Transverse colon (tissue), 4 donors: ENCODE data around the gene MASP2. TPM values are rescaled to one million over a fixed set of nuclear protein-coding genes. Genes with fewer than 3 reads are reported as not detected.

Experiments
- DNase-seq: peaks from one replicate; pipeline ENCODE4 v3.0.0-alpha.2; 2019
- H3K27ac ChIP-seq, 4 donors: fragments of 200-600 bp; sonication (generic); 2 replicates each; pipeline ENCODE4 v1.5.1; 2016 to 2018; ENCODE audit warnings: inconsistent platforms in 4 of 4
- H3K27me3 ChIP-seq: fragments of 200-600 bp; sonication (generic); 2 replicates; pipeline ENCODE4 v1.5.1; 2017; ENCODE audit warnings: inconsistent platforms
- H3K36me3 ChIP-seq, 4 donors: fragments of 200-600 bp; sonication (generic); 2 replicates each; pipeline ENCODE4 v1.5.1; 2017 to 2019; ENCODE audit warnings: inconsistent platforms in 4 of 4
- H3K4me1 ChIP-seq, 4 donors: fragments of 200-600 bp; sonication (generic); 2 replicates each; pipeline ENCODE4 v1.5.1; 2017 to 2020; ENCODE audit warnings: inconsistent platforms in 4 of 4
- H3K4me3 ChIP-seq, 4 donors: fragments of 200-600 bp; sonication (generic); 1 replicate in 1 of 4; 2 replicates in 3 of 4; pipeline versions ENCODE4 v1.5.1 to v1.6.1; 2017 to 2019; ENCODE audit warnings: inconsistent platforms in 4 of 4
- H3K9me3 ChIP-seq, 2 donors: fragments of 200-600 bp; sonication (generic); 2 replicates each; pipeline ENCODE4 v1.5.1; 2017 to 2019; ENCODE audit warnings: inconsistent platforms in 2 of 2
- EP300 ChIP-seq: sonication (generic); formaldehyde crosslinking; IDR thresholded peaks from one replicate; pipeline ENCODE4 v1.6.1; 2017; ENCODE audit warnings: antibody characterized with exemption, low read depth
- POLR2A ChIP-seq: fragments of 450-650 bp; IDR thresholded peaks from one replicate; pipeline ENCODE4 v1.6.1; 2016; ENCODE audit warnings: antibody characterized with exemption, mild to moderate bottlenecking, moderate library complexity
- POLR2AphosphoS5 ChIP-seq, 3 donors: sonication (generic); formaldehyde crosslinking; IDR thresholded peaks; one replicate each; pipeline ENCODE4 v1.6.1; 2016; ENCODE audit warnings: antibody characterized with exemption in 3 of 3
- WGBS, 2 donors: methylation state at CpG; one replicate each; pipeline ENCODE4 v1.1.5; 2018; ENCODE audit warnings: low coverage in 1 of 2; 5-methylcytosine and 5-hydroxymethylcytosine counted together
- in situ Hi-C, 4 donors: fragments of 200-750 bp; cut with MboI; loops; one replicate each; pipeline versions ENCODE4 v1.15.0 to v1.15.1; 2017; ENCODE audit warnings: low sequenced_read_pairs in 3 of 4, low pct_ligation_motif_present in 1 of 4, low pct_unique_long_range_greater_than_20kb in 1 of 4
- intact Hi-C: fragments of 100-400 bp; cut with DNase I; formaldehyde crosslinking; loops from one replicate; pipeline ENCODE4 v1.15.1; 2023; ENCODE audit warnings: low total_unique reads
- total RNA-seq, 4 donors: library from RNA; depleted of rRNA; stranded (reverse); fragments of >200 nt; gene quantifications; one replicate each; pipeline ENCODE4 v1.1.0, GENCODE V29; 2016
- TF ChIP-seq, protein P1 (sequence below), 5 experiments: fragments of 200-600 bp in 3 of 5; fragments of 450-650 bp in 2 of 5; sonication (generic) in 3 of 5; IDR thresholded peaks; 1 replicate in 2 of 5; 2 replicates in 3 of 5; pipeline ENCODE4 v1.5.1; 2016 to 2017; ENCODE audit warnings: antibody characterized with exemption in 5 of 5, inconsistent platforms in 3 of 5, mild to moderate bottlenecking in 2 of 5, moderate library complexity in 1 of 5

Gene MASP2
- total RNA-seq, 4 donors from 2014 or later: not detected

DNA sequence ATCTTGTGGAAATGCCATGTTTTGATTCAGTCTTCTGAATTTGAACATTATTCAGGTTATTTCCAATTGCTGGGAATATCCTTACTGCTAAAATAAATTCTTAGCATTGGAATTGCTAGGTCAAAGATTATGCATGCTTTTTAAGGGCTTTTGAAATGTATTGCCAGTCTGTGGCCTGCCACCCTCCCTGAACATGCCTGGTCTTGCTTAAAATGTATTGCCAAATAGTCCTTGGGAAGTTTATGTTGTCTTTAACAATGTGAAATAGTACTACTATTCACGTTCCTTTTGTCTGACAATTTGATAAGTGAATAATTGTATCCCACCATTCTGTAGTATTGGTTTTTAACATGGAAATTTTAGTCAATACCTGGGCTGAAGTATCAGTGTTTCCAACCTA lies 21.0 kb downstream of the MASP2 start:
- no peak overlapping the region for H3K27ac ChIP-seq
- no peak for DNase-seq
- WGBS, 2 donors: 50 to 74% methylated on average over 1 of the region's 1 CpG
- TF ChIP-seq, protein P1, sequence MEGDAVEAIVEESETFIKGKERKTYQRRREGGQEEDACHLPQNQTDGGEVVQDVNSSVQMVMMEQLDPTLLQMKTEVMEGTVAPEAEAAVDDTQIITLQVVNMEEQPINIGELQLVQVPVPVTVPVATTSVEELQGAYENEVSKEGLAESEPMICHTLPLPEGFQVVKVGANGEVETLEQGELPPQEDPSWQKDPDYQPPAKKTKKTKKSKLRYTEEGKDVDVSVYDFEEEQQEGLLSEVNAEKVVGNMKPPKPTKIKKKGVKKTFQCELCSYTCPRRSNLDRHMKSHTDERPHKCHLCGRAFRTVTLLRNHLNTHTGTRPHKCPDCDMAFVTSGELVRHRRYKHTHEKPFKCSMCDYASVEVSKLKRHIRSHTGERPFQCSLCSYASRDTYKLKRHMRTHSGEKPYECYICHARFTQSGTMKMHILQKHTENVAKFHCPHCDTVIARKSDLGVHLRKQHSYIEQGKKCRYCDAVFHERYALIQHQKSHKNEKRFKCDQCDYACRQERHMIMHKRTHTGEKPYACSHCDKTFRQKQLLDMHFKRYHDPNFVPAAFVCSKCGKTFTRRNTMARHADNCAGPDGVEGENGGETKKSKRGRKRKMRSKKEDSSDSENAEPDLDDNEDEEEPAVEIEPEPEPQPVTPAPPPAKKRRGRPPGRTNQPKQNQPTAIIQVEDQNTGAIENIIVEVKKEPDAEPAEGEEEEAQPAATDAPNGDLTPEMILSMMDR (IDR thresholded peaks at IDR 0.05): no peak
- TF ChIP-seq EP300 (no peak), POLR2AphosphoS5 (IDR thresholded peaks at IDR 0.05) (no peak), POLR2A (no peak)
- H3K27me3 ChIP-seq: no peaks in the 10 kb centered on the region
- no peaks in the 10 kb centered on the region for H3K4me1 ChIP-seq
- intact Hi-C loops: no loop called here
- H3K36me3 ChIP-seq: peaks cover 0 to 47% (median 21%) of the 10 kb centered on the region in 4 donors
- no peak overlapping the region for H3K4me3 ChIP-seq
- in situ Hi-C loops: loop anchor here in 2 of 4 donors (25.0 kb wide), 1 partner anchor 611 kb away; no protein-coding TSS in a partner anchor
- no peaks in the 10 kb centered on the region for H3K9me3 ChIP-seq

DNA sequence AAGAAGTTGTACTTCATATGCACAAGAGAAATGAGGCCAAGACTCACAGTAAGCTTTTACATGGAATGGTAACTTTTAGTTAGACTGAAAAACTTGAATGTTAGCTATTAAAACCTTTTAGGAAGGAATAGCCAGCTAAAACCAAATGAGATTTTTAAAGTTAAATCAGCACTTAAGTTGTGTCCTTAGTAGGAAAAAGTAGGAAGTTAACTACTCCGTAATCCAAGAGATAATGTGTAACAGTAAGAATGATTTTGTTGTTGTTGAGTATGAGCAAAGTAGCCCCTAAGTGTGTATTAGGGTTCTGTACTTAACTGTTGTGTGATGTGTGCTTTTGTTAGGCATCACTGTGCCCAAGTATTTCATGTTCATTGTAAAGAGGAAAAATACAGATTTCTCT lies 21.4 kb downstream of the MASP2 start:
- in situ Hi-C loops (loop anchor here in 2 of 4 donors (25.0 kb wide), 1 partner anchor 612 kb away; no protein-coding TSS in a partner anchor), intact Hi-C loops (no loop called here)
- Histone ChIP-seq H3K27ac (no peak overlapping the region), H3K4me3 (no peak overlapping the region), H3K36me3 (peaks cover 0 to 51% (median 24%) of the 10 kb centered on the region in 4 donors), H3K27me3 (no peaks in the 10 kb centered on the region), H3K4me1 (no peaks in the 10 kb centered on the region), H3K9me3 (no peaks in the 10 kb centered on the region)
- TF ChIP-seq, protein P1 (IDR thresholded peaks at IDR 0.05): no peak
- no peak for TF ChIP-seq POLR2AphosphoS5 (IDR thresholded peaks at IDR 0.05)
- TF ChIP-seq POLR2A: no peak
- no peak for TF ChIP-seq EP300
- DNase-seq: no peak
- WGBS, 2 donors: 83 to 89% methylated on average over 1 of the region's 1 CpG

DNA sequence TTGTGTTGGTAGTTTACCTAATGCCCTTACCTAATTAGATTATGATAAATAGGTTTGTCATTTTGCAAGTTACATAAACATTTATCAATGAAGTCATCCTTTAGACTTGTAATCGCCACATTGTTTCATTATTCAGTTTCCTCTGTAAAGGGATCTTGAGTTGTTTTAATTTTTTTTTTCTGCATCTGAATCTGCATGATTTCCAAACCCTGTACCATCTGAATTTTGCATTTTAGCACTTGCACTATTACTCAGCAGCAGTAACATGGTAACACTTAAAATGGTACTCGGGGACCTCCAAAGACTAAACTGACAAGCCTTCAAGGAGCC lies 22.2 kb downstream of the MASP2 start:
- Histone ChIP-seq H3K4me1 (no peaks in the 10 kb centered on the region), H3K9me3 (no peaks in the 10 kb centered on the region), H3K27me3 (no peaks in the 10 kb centered on the region), H3K4me3 (no peak overlapping the region), H3K27ac (no peak overlapping the region), H3K36me3 (peaks cover 0 to 59% (median 28%) of the 10 kb centered on the region in 4 donors)
- WGBS, 2 donors: 69 to 79% methylated on average over 2 of the region's 2 CpGs
- no peak for DNase-seq
- intact Hi-C loops (no loop called here), in situ Hi-C loops (loop anchor here in 2 of 4 donors (25.0 kb wide), 1 partner anchor 612 kb away; no protein-coding TSS in a partner anchor)
- TF ChIP-seq, protein P1 (IDR thresholded peaks at IDR 0.05): no peak
- TF ChIP-seq POLR2AphosphoS5 (IDR thresholded peaks at IDR 0.05) (no peak), EP300 (no peak), POLR2A (no peak)

DNA sequence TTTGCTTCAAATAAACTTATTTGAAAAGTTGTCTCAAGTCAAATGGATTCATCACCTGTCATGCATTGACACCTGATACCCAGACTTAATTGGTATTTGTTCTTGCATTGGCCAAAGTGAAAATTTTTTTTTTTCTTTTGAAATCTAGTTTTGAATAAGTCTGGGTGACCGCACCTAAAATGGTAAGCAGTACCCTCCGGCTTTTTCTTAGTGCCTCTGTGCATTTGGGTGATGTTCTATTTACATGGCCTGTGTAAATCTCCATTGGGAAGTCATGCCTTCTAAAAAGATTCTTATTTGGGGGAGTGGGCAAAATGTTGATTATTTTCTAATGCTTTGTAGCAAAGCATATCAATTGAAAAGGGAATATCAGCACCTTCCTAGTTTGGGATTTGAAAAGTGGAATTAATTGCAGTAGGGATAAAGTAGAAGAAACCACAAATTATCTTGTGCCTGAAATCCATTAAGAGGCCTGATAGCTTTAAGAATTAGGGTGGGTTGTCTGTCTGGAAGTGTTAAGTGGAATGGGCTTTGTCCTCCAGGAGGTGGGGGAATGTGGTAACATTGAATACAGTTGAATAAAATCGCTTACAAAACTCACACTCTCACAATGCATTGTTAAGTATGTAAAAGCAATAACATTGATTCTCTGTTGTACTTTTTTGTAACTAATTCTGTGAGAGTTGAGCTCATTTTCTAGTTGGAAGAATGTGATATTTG lies 22.7 kb downstream of the MASP2 start:
- intact Hi-C loops: no loop called here
- WGBS, 2 donors: 87 to 100% methylated on average over 3 of the region's 3 CpGs

More for the DNA sequence above, 22.7 kb downstream of the MASP2 start:
- H3K4me1 ChIP-seq: peaks cover 0 to under 1% (median 0%) of the 10 kb centered on the region in 4 donors
- TF ChIP-seq EP300 (no peak), POLR2A (no peak), POLR2AphosphoS5 (IDR thresholded peaks at IDR 0.05) (no peak)
- TF ChIP-seq, protein P1 (IDR thresholded peaks at IDR 0.05): no peak
- DNase-seq: no peak
- no peaks in the 10 kb centered on the region for H3K9me3 ChIP-seq
- peaks cover 0 to 64% (median 31%) of the 10 kb centered on the region in 4 donors for H3K36me3 ChIP-seq
- no peak overlapping the region for H3K4me3 ChIP-seq
- H3K27me3 ChIP-seq: no peaks in the 10 kb centered on the region
- in situ Hi-C loops: no loop called here
- no peak overlapping the region for H3K27ac ChIP-seq
